ENCODE results near the gene PPFIA2. TPM values are rescaled to one million over a fixed set of nuclear protein-coding genes. Genes with fewer than 3 reads are reported as not detected.

Gene PPFIA2
- polyA plus RNA-seq, 3 donors: not detected

DNA sequence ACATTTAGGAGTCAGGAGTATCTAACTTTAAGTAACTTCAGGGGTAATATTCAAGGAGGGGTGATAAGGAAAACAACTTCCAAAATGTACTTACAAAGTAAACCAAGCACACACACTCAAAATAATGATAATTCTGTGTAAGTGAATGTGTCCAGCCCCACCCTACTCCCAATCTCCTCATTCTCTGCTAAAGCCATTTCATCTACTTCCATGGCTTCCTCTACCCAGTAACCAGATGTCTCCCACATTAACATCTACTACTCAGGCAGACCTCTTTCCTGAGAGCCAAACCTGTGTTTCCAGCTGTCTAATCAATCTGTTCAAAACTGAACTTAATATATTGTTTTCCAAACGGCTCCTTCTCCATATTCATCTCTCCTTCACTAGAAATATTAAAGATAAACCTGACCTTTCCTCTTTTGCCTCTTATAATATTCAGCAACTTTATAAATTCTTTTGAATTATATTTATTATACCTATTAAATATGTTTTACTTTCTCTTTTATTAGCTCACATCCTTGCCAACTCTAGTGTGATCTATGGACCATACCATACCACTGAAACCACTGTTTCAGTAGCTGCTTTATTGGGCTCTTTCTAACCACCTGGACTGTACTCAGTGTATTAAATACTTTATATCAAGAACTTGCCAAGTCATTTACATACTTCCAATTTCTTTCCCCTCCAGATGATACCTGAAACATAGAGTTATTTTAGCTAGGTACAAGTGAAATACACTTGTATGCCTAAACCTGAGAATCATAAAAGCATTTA is 170.7 kb downstream of the PPFIA2 start:
- TF ChIP-seq, protein P1, sequence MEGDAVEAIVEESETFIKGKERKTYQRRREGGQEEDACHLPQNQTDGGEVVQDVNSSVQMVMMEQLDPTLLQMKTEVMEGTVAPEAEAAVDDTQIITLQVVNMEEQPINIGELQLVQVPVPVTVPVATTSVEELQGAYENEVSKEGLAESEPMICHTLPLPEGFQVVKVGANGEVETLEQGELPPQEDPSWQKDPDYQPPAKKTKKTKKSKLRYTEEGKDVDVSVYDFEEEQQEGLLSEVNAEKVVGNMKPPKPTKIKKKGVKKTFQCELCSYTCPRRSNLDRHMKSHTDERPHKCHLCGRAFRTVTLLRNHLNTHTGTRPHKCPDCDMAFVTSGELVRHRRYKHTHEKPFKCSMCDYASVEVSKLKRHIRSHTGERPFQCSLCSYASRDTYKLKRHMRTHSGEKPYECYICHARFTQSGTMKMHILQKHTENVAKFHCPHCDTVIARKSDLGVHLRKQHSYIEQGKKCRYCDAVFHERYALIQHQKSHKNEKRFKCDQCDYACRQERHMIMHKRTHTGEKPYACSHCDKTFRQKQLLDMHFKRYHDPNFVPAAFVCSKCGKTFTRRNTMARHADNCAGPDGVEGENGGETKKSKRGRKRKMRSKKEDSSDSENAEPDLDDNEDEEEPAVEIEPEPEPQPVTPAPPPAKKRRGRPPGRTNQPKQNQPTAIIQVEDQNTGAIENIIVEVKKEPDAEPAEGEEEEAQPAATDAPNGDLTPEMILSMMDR (IDR thresholded peaks at IDR 0.05): no peak
- H3K4me1 Mint-ChIP-seq: no peaks in the 10 kb centered on the region
- Histone ChIP-seq H3K27me3 (ENCODE audit: control insufficient read depth in 2 of 2, insufficient read depth in 2 of 2, low read length in 2 of 2) (no peaks in the 10 kb centered on the region), H3K27ac (ENCODE audit: low read depth in 1 of 2, low read length in 2 of 2) (no peak overlapping the region), H3K4me1 (ENCODE audit: control insufficient read depth in 1 of 2, insufficient read depth in 2 of 2, low read length in 2 of 2) (no peaks in the 10 kb centered on the region), H3K9me3 (replicated peaks in 1 of 2; ENCODE audit: control insufficient read depth in 1 of 2, insufficient read depth in 1 of 2, low read length in 2 of 2) (peaks cover 0 to 11% of the 10 kb centered on the region in 2 donors), H4K20me1 (ENCODE audit: insufficient read depth, low read length) (no peaks in the 10 kb centered on the region), H3K9ac (ENCODE audit: insufficient read depth, low read length, poor library complexity, severe bottlenecking) (no peak overlapping the region), H3K4me2 (replicated peaks; ENCODE audit: extremely low read depth, low read length, poor library complexity, severe bottlenecking) (no peak overlapping the region), H3K4me3 (replicated peaks in 1 of 3; ENCODE audit: low read depth in 2 of 3, low read length in 3 of 3) (no peak overlapping the region), H3K79me2 (ENCODE audit: insufficient read depth, low read length) (no peaks in the 10 kb centered on the region), H3K36me3 (replicated peaks in 1 of 2; ENCODE audit: control insufficient read depth in 1 of 2, insufficient read depth in 2 of 2, low read length in 2 of 2) (no peaks in the 10 kb centered on the region), H2AFZ (ENCODE audit: insufficient read depth, low read depth, low read length, poor library complexity, severe bottlenecking) (no peak overlapping the region)
- peaks cover 7 to 13% (median 12%) of the 10 kb centered on the region in 7 donors for H3K9me3 Mint-ChIP-seq
- H3K27me3 Mint-ChIP-seq (ENCODE audit: low read depth in 3 of 3): peaks cover 0 to 2% (median 0%) of the 10 kb centered on the region in 3 donors
- WGBS (ENCODE audit: insufficient coverage): no CpG with 5 or more reads among the region's 1 CpG
- H3K36me3 Mint-ChIP-seq: no peaks in the 10 kb centered on the region
- DNase-seq: no peak
- no peak overlapping the region for H3K4me3 Mint-ChIP-seq
- no peak overlapping the region for H3K27ac Mint-ChIP-seq
- intact Hi-C loops (cut with micrococcal nuclease): no loop called here

DNA sequence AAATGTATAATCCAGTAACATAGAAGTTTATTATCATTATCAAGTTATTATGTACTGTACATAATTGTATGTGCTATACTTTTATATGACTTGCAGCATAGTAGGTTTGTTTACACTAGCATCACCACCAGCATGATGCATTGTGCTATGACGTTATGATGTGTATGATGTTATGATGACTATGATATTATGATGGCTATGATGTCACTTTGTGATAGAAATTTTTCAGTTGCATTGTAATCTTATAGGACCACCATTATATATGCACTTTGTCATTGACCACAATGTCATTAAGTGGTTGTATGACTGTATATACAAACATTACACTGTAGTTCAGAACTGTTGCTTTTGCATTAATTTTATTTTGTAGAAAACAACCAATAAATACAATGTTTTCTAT is 173.4 kb downstream of the PPFIA2 start:
- Mint-ChIP-seq H3K27me3 (ENCODE audit: low read depth in 3 of 3) (peaks cover 0 to 2% (median 0%) of the 10 kb centered on the region in 3 donors), H3K9me3 (peaks cover 2 to 5% (median 4%) of the 10 kb centered on the region in 7 donors), H3K4me3 (no peak overlapping the region), H3K4me1 (no peaks in the 10 kb centered on the region), H3K27ac (no peak overlapping the region), H3K36me3 (no peaks in the 10 kb centered on the region)
- H3K27me3 ChIP-seq (ENCODE audit: control insufficient read depth in 2 of 2, insufficient read depth in 2 of 2, low read length in 2 of 2): no peaks in the 10 kb centered on the region
- no peaks in the 10 kb centered on the region for H4K20me1 ChIP-seq (ENCODE audit: insufficient read depth, low read length)
- no CpG with 5 or more reads among the region's 1 CpG for WGBS (ENCODE audit: insufficient coverage)
- H3K27ac ChIP-seq (ENCODE audit: low read depth in 1 of 2, low read length in 2 of 2): no peak overlapping the region
- TF ChIP-seq, protein P1 (IDR thresholded peaks at IDR 0.05): no peak
- no peaks in the 10 kb centered on the region for H3K4me1 ChIP-seq (ENCODE audit: control insufficient read depth in 1 of 2, insufficient read depth in 2 of 2, low read length in 2 of 2)
- DNase-seq: no peak
- no peak overlapping the region for H3K4me3 ChIP-seq (replicated peaks in 1 of 3; ENCODE audit: low read depth in 2 of 3, low read length in 3 of 3)
- peaks cover 0 to 3% of the 10 kb centered on the region in 2 donors for H3K9me3 ChIP-seq (replicated peaks in 1 of 2; ENCODE audit: control insufficient read depth in 1 of 2, insufficient read depth in 1 of 2, low read length in 2 of 2)
- H3K9ac ChIP-seq (ENCODE audit: insufficient read depth, low read length, poor library complexity, severe bottlenecking): no peak overlapping the region
- intact Hi-C loops (cut with micrococcal nuclease): no loop called here
- H2AFZ ChIP-seq (ENCODE audit: insufficient read depth, low read depth, low read length, poor library complexity, severe bottlenecking): no peak overlapping the region
- no peaks in the 10 kb centered on the region for H3K36me3 ChIP-seq (replicated peaks in 1 of 2; ENCODE audit: control insufficient read depth in 1 of 2, insufficient read depth in 2 of 2, low read length in 2 of 2)
- no peaks in the 10 kb centered on the region for H3K79me2 ChIP-seq (ENCODE audit: insufficient read depth, low read length)
- no peak overlapping the region for H3K4me2 ChIP-seq (replicated peaks; ENCODE audit: extremely low read depth, low read length, poor library complexity, severe bottlenecking)

Measured in CD14-positive monocyte (primary cell).